RWPE2 (cell line): ENCODE results near the gene SBDS.

Experiments
- ATAC-seq: fragments of 200-7000 bp; cut with Tn5 transposase; 3 replicates; pipeline ENCODE4 v1.9.1; 2021; ENCODE audit warnings: low read depth
- DNase-seq: peaks from one replicate; pipeline ENCODE4 v3.0.0-alpha.2; 2020; ENCODE audit warnings: low spot score
- H3K27ac ChIP-seq: fragments of 450-650 bp; 2 replicates; pipeline ENCODE4 v1.5.1; 2017; ENCODE audit warnings: mild to moderate bottlenecking; ENCODE audit not compliant: poor library complexity, severe bottlenecking
- H3K27me3 ChIP-seq: fragments of 250-450 bp; sonication (Bioruptor Pico); 2 replicates; pipeline ENCODE4 v1.5.1; 2021; ENCODE audit warnings: mild to moderate bottlenecking, moderate library complexity; ENCODE audit not compliant: insufficient read depth, poor library complexity, severe bottlenecking
- H3K36me3 ChIP-seq: fragments of 250-450 bp; sonication (Bioruptor Pico); 2 replicates; pipeline ENCODE4 v1.5.1; 2020; ENCODE audit warnings: low read depth, mild to moderate bottlenecking, moderate library complexity
- H3K4me1 ChIP-seq: fragments of 250-450 bp; sonication (Bioruptor Pico); 2 replicates; pipeline ENCODE4 v1.5.1; 2021; ENCODE audit warnings: mild to moderate bottlenecking, moderate library complexity; ENCODE audit not compliant: insufficient read depth, poor library complexity, severe bottlenecking
- H3K4me3 ChIP-seq: fragments of 250-450 bp; sonication (Bioruptor Pico); 2 replicates; pipeline ENCODE4 v1.5.1; 2021; ENCODE audit warnings: mild to moderate bottlenecking, moderate library complexity; ENCODE audit not compliant: severe bottlenecking
- H3K9me3 ChIP-seq: fragments of 250-450 bp; sonication (Bioruptor Pico); 2 replicates; pipeline ENCODE4 v1.5.1; 2021; ENCODE audit warnings: mild to moderate bottlenecking, moderate library complexity; ENCODE audit not compliant: severe bottlenecking
- TF ChIP-seq, protein P1 (sequence below): fragments of 450-650 bp; IDR thresholded peaks from one replicate; pipeline ENCODE4 v1.5.1; 2017; ENCODE audit warnings: mild to moderate bottlenecking, moderate library complexity; ENCODE audit not compliant: poor library complexity, severe bottlenecking

SBDS gene

DNA sequence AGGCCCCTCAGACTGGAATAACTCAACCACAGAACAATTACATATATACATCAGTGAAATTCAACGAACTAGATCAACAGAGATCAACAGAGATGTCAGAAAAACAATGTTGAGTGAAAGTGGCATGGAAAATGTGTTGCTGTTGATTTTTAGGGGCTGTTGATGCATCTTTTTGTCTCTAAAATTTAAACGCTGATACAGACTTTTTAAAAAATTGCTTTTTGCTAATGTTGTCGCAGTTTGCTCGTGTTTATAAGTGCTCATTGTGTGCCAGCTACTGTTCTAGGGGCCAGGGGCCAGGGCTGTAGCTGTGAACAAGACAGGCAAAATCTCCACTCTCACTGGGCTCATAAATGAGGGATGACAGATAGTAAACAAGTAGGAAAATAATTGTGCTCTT, 56.1 kb downstream of the SBDS start:
- TF ChIP-seq, protein P1, sequence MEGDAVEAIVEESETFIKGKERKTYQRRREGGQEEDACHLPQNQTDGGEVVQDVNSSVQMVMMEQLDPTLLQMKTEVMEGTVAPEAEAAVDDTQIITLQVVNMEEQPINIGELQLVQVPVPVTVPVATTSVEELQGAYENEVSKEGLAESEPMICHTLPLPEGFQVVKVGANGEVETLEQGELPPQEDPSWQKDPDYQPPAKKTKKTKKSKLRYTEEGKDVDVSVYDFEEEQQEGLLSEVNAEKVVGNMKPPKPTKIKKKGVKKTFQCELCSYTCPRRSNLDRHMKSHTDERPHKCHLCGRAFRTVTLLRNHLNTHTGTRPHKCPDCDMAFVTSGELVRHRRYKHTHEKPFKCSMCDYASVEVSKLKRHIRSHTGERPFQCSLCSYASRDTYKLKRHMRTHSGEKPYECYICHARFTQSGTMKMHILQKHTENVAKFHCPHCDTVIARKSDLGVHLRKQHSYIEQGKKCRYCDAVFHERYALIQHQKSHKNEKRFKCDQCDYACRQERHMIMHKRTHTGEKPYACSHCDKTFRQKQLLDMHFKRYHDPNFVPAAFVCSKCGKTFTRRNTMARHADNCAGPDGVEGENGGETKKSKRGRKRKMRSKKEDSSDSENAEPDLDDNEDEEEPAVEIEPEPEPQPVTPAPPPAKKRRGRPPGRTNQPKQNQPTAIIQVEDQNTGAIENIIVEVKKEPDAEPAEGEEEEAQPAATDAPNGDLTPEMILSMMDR = no peak
- Histone ChIP-seq H3K27me3 (no peaks in the 10 kb centered on the region), H3K36me3 (peaks cover 36% of the 10 kb centered on the region), H3K4me3 (no peak overlapping the region), H3K4me1 (no peaks in the 10 kb centered on the region), H3K9me3 (no peaks in the 10 kb centered on the region), H3K27ac (no peak overlapping the region)
- ATAC-seq (no peak), DNase-seq (no peak)

DNA sequence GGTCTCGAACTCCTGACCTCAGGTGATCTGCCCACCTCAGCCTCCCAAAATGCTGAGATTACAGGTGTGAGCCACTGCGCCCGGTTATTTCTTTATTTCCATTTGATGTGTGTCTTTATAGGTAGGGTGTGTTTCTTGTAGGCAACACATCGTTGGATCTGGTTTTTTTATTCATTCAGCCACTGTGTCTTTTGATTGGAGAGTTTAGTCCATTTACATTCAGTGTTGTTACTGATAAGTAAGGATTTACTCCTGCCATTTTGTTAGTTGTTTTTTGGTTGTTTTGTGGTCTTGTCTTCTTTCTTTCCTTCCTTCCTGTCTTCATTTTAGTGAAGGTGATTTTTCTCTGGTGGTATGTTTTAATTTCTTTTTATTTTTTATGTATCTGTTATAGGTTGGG, 57.4 kb downstream of the SBDS start:
- peaks cover 27% of the 10 kb centered on the region for H3K36me3 ChIP-seq
- DNase-seq (no peak), ATAC-seq (no peak)
- H3K4me3 ChIP-seq = no peak overlapping the region
- H3K9me3 ChIP-seq = no peaks in the 10 kb centered on the region
- no peaks in the 10 kb centered on the region for H3K4me1 ChIP-seq
- H3K27ac ChIP-seq = no peak overlapping the region
- no peaks in the 10 kb centered on the region for H3K27me3 ChIP-seq
- TF ChIP-seq, protein P1 = no peak
